T47D (cell line): Measurements from ENCODE around the gene GIMAP7.
"Not testable (repeated sequence)": the region's sequence is repeated elsewhere in the genome, so short reads cannot be mapped to it uniquely, and the experiment has no call there.

Source experiments
- DNase-seq, 2 experiments: peaks; one replicate each; pipeline versions ENCODE4 v3.0.0 to v3.0.0-alpha.2; 2011 to 2012; ENCODE audit warnings: low read depth in 1 of 2, low spot score in 1 of 2
- JUND ChIP-seq: IDR thresholded peaks from 2 replicates; pipeline ENCODE4 v1.6.1; 2012; ENCODE audit warnings: low read depth
- in situ Hi-C: cut with HindIII; loops from 2 replicates; pipeline ENCODE4 v1.10.0; 2016; ENCODE audit warnings: low sequenced_read_pairs, low pct_unique_long_range_greater_than_20kb

GIMAP7 gene

GRCh38 chr7:150487625-150488024 is 27.0 kb upstream of the GIMAP7 start:
- in situ Hi-C loops: no loop called here
- DNase-seq: no peak
- TF ChIP-seq JUND: no peak

GRCh38 chr7:150489782-150490181 is 24.9 kb upstream of the GIMAP7 start:
- TF ChIP-seq JUND: no peak
- DNase-seq: no peak
- in situ Hi-C loops: no loop called here

GRCh38 chr7:150493442-150493841 is 21.2 kb upstream of the GIMAP7 start:
- in situ Hi-C loops, DNase-seq: not testable (repeated sequence)

- no peak for DNase-seq
- TF ChIP-seq JUND: no peak
- in situ Hi-C loops: no loop called here
Observed at GRCh38 chr7:150502519-150502918, 12.2 kb upstream of the GIMAP7 start.

GRCh38 chr7:150503155-150503554 is 11.5 kb upstream of the GIMAP7 start:
- no peak for DNase-seq
- TF ChIP-seq JUND: no peak
- in situ Hi-C loops: no loop called here

- in situ Hi-C loops: no loop called here
- no peak for DNase-seq
- no peak for TF ChIP-seq JUND
Observed at GRCh38 chr7:150503581-150503980, 11.1 kb upstream of the GIMAP7 start.

- no peak for DNase-seq
- in situ Hi-C loops: no loop called here
- no peak for TF ChIP-seq JUND
Observed at GRCh38 chr7:150507947-150508602, 6.6 kb upstream of the GIMAP7 start.

- in situ Hi-C loops: no loop called here
- no peak for DNase-seq
Observed at GRCh38 chr7:150511048-150511447, 3.6 kb upstream of the GIMAP7 start.

GRCh38 chr7:150513758-150514157 is 914 bp upstream of the GIMAP7 start:
- DNase-seq: no peak
- no peak for TF ChIP-seq JUND
- in situ Hi-C loops: no loop called here

More at GRCh38 chr7:150511048-150511447, 3.6 kb upstream of the GIMAP7 start:
- no peak for TF ChIP-seq JUND

GRCh38 chr7:150515248-150516147 is 826 bp downstream of the GIMAP7 start:
- no peak for TF ChIP-seq JUND
- no peak for DNase-seq
- in situ Hi-C loops: no loop called here

GRCh38 chr7:150516956-150517745 is 2.5 kb downstream of the GIMAP7 start:
- in situ Hi-C loops: no loop called here
- no peak for TF ChIP-seq JUND

GRCh38 chr7:150519310-150519709 is 4.6 kb downstream of the GIMAP7 start:
- DNase-seq: no peak
- TF ChIP-seq JUND: no peak
- in situ Hi-C loops: no loop called here

More at GRCh38 chr7:150516956-150517745, 2.5 kb downstream of the GIMAP7 start:
- DNase-seq: no peak
